Measurements from ENCODE around the gene RBBP8NL. TPM values are rescaled to one million over a fixed set of nuclear protein-coding genes. Genes with fewer than 3 reads are reported as not detected.

Gene RBBP8NL
- total RNA-seq, 2 donors from 2014 or later, result 0.40 TPM; not detected in 1

- H3K27me3 ChIP-seq (ENCODE audit: control insufficient read depth, insufficient read depth, low read length, poor library complexity, severe bottlenecking), result no peaks in the 10 kb centered on the region
- no peak overlapping the region for H3K9ac ChIP-seq (ENCODE audit: extremely low read depth, low read length, poor library complexity, severe bottlenecking)
- no peak overlapping the region for H3K27ac ChIP-seq (ENCODE audit: low read depth, low read length)
- no peaks in the 10 kb centered on the region for H3K9me3 ChIP-seq (ENCODE audit: control insufficient read depth, low read length)
- no peaks in the 10 kb centered on the region for H3K27me3 Mint-ChIP-seq (ENCODE audit: insufficient read depth)
- no peaks in the 10 kb centered on the region for H3K4me1 ChIP-seq (ENCODE audit: control insufficient read depth, insufficient read depth, low read length)
- H3K36me3 ChIP-seq (ENCODE audit: control insufficient read depth, insufficient read depth, low read length), result no peaks in the 10 kb centered on the region
- no peak overlapping the region for H3K27ac Mint-ChIP-seq
- no peak for DNase-seq
- 87 to 90% methylated on average over 13 to 24 of the region's 24 CpGs for WGBS, 2 experiments (ENCODE audit: insufficient coverage in 1 of 2, insufficient read length in 1 of 2)
- peaks cover 3% of the 10 kb centered on the region for H3K4me1 Mint-ChIP-seq
- H3K36me3 Mint-ChIP-seq (ENCODE audit: low read depth), result no peaks in the 10 kb centered on the region
- TF ChIP-seq CTCF (conservative IDR thresholded peaks at IDR 0.05), result peak; percentile 11
- H3K4me3 Mint-ChIP-seq, result no peak overlapping the region
- H3K9me3 Mint-ChIP-seq, result no peaks in the 10 kb centered on the region
- no peak overlapping the region for H3K4me3 ChIP-seq (ENCODE audit: low read length)
Measured at GRCh38 chr20:62449951-62450691, 22.8 kb upstream of the RBBP8NL start.

GRCh38 chr20:62448788-62449187 lies 21.4 kb upstream of the RBBP8NL start:
- Mint-ChIP-seq H3K27ac (no peak overlapping the region), H3K9me3 (no peaks in the 10 kb centered on the region), H3K27me3 (ENCODE audit: insufficient read depth) (no peaks in the 10 kb centered on the region), H3K4me3 (no peak overlapping the region), H3K4me1 (no peaks in the 10 kb centered on the region), H3K36me3 (ENCODE audit: low read depth) (no peaks in the 10 kb centered on the region)
- TF ChIP-seq CTCF (conservative IDR thresholded peaks at IDR 0.05), result no peak
- H3K4me1 ChIP-seq (ENCODE audit: control insufficient read depth, insufficient read depth, low read length), result no peaks in the 10 kb centered on the region
- no peak overlapping the region for H3K27ac ChIP-seq (ENCODE audit: low read depth, low read length)
- no peaks in the 10 kb centered on the region for H3K27me3 ChIP-seq (ENCODE audit: control insufficient read depth, insufficient read depth, low read length, poor library complexity, severe bottlenecking)
- no peak for DNase-seq
- WGBS, 2 experiments (ENCODE audit: insufficient coverage in 1 of 2, insufficient read length in 1 of 2), result 88 to 89% methylated on average over 8 to 14 of the region's 14 CpGs
- H3K4me3 ChIP-seq (ENCODE audit: low read length), result no peak overlapping the region
- H3K9me3 ChIP-seq (ENCODE audit: control insufficient read depth, low read length), result no peaks in the 10 kb centered on the region
- no peak overlapping the region for H3K9ac ChIP-seq (ENCODE audit: extremely low read depth, low read length, poor library complexity, severe bottlenecking)
- no peaks in the 10 kb centered on the region for H3K36me3 ChIP-seq (ENCODE audit: control insufficient read depth, insufficient read depth, low read length)

GRCh38 chr20:62448038-62448437 lies 20.7 kb upstream of the RBBP8NL start:
- no peaks in the 10 kb centered on the region for H3K27me3 ChIP-seq (ENCODE audit: control insufficient read depth, insufficient read depth, low read length, poor library complexity, severe bottlenecking)
- Mint-ChIP-seq H3K36me3 (ENCODE audit: low read depth) (no peaks in the 10 kb centered on the region), H3K9me3 (no peaks in the 10 kb centered on the region), H3K27me3 (ENCODE audit: insufficient read depth) (no peaks in the 10 kb centered on the region), H3K27ac (peak overlapping the region; percentile 55), H3K4me3 (no peak overlapping the region), H3K4me1 (no peaks in the 10 kb centered on the region)
- WGBS, 2 experiments (ENCODE audit: insufficient coverage in 1 of 2, insufficient read length in 1 of 2), result 86 to 90% methylated on average over 9 to 10 of the region's 10 CpGs
- H3K9ac ChIP-seq (ENCODE audit: extremely low read depth, low read length, poor library complexity, severe bottlenecking), result no peak overlapping the region
- H3K4me1 ChIP-seq (ENCODE audit: control insufficient read depth, insufficient read depth, low read length), result no peaks in the 10 kb centered on the region
- H3K9me3 ChIP-seq (ENCODE audit: control insufficient read depth, low read length), result no peaks in the 10 kb centered on the region
- no peak overlapping the region for H3K27ac ChIP-seq (ENCODE audit: low read depth, low read length)
- DNase-seq, result no peak
- no peaks in the 10 kb centered on the region for H3K36me3 ChIP-seq (ENCODE audit: control insufficient read depth, insufficient read depth, low read length)
- no peak overlapping the region for H3K4me3 ChIP-seq (ENCODE audit: low read length)
- no peak for TF ChIP-seq CTCF (conservative IDR thresholded peaks at IDR 0.05)
